K562 treated with DMSO at 1 percent for 4 hours (cell line): Measurements from ENCODE around the gene TEX52. TPM values are rescaled to one million over a fixed set of nuclear protein-coding genes. Genes with fewer than 3 reads are reported as not detected.

ENCODE experiments used
- total RNA-seq: library from RNA; unstranded; fragments of 300-600 nt; gene quantifications from 2 replicates; pipeline ENCODE4 v1.2.3, GENCODE V29; 2022; ENCODE audit not compliant: insufficient read depth

The TEX52 gene
- total RNA-seq = not detected in 2 replicates

DNA sequence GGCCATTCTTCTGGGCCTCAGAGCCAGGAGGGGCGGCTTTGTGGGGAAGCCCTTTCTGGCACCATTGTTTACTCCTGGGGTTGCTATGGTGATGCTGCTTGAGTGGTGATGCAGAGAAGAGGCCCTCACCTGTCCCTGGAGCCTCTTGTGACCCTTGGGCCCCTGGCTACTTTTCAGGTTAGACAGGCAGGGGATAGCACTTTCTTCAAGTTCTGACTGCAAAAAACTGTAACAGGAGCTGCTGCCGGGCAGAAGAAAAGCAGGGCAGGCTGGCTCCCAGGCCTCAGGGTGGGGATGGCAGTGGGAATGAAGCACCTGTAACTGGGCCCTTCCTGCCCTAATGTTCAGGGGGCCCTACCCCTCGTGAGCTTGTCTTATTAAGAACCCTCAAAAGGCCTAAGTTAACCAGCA lies at the start of gene TEX52:
Gene TEX52 (minus strand): TSS at position 19 of the 411 bp plus-strand sequence. CDS start 13 bp downstream, at position 6.

GRCh38 chr12:2890388-2891239 lies 33.8 kb upstream of the TEX52 start, which contains the start of gene TULP3:
Gene TULP3, plus strand, starts transcription at chr12:2890891. Its CDS starts 57 bp downstream, at chr12:2890948.

GRCh38 chr12:2877047-2877952 lies 20.5 kb upstream of the TEX52 start, which contains the start of the genes FOXM1 and RHNO1:
Gene FOXM1, minus strand, starts transcription at chr12:2877174. Its CDS starts 2,696 bp downstream, at chr12:2874478.
Gene RHNO1, plus strand, starts transcription at chr12:2877223. Its CDS starts 8,144 bp downstream, at chr12:2885367.

DNA sequence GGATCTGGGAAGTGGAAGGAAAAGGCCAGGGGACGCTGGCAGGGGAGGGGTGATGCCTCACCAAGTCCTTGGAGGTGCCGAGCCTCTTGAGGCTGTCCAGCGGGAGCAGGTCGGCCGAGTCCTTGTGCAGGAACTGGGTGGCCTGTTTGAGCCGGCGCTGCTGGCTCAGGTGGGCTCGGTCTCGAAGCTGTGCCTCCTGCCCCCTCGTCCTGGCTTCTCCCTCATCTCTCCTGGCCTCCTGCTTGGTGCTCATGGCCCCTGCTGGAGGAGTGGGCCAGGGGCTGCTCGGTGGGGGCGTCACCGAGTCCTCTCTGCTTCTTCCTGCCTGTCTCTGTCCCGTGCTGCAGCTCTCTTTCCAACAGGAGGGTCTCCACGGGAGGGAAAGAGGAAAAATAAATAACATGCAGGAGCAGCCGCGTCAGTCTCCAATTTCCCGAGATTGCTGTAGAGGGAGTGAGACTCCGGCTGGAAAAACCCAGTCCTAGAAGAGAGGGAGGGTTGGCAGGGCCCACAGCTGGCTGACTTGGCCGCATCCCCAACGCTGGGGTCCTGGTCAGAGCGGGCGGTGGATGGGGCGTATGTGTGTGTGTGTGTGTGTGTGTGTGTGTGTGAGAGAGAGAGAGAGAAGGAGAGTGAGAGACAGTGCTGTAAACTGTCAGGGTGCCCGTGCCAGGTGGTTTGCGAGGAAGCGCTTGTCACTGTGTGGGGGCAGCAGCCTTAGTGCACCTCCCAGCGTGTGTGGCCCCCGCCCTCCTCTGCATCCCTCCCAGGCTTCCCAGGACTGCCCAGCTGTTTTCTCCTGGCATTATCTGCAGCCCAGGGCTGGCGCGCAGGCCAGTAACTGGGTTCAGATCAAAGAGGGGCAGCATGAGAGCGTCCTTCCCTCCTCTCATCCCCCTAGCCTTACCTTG lies 22.0 kb downstream of the TEX52 start, which contains the start of gene NRIP2:
Gene NRIP2 (minus strand): TSS at position 455 of the 911 bp plus-strand sequence. CDS start 52 bp downstream, at position 403.

GRCh38 chr12:2812290-2813213 lies 44.3 kb downstream of the TEX52 start, which contains the start of gene ITFG2:
Gene ITFG2, plus strand, starts transcription at chr12:2812668. Its CDS starts 93 bp downstream, at chr12:2812761.

Other genes starting within 250 kb of the TEX52 start
- gene FKBP4, start 62.1 kb downstream of the TEX52 start, total RNA-seq = 40.6 and 47.9 TPM in 2 replicates
- 5.8 and 15.6 TPM in 2 replicates for gene ITFG2, start 44.4 kb downstream of the TEX52 start, total RNA-seq
- 0.44 TPM in 1 of 2 replicates, not detected in the other for gene NRIP2, start 22.0 kb downstream of the TEX52 start, total RNA-seq
- gene FOXM1, start 20.1 kb upstream of the TEX52 start, total RNA-seq = 34.1 and 40.7 TPM in 2 replicates
- 16.7 and 19.1 TPM in 2 replicates for gene RHNO1, start 20.2 kb upstream of the TEX52 start, total RNA-seq
- gene TULP3, start 33.9 kb upstream of the TEX52 start, total RNA-seq = 5.6 and 10.3 TPM in 2 replicates
- 9.6 and 9.8 TPM in 2 replicates for gene TEAD4, start 102.4 kb upstream of the TEX52 start, total RNA-seq
- gene TSPAN9, start 220.3 kb upstream of the TEX52 start, total RNA-seq = 0.42 and 1.2 TPM in 2 replicates